Prostate gland (tissue), 2 donors: ENCODE data around the gene METTL27. TPM values are rescaled to one million over a fixed set of nuclear protein-coding genes. Genes with fewer than 3 reads are reported as not detected.
"Not testable (repeated sequence)": the region's sequence is repeated elsewhere in the genome, so short reads cannot be mapped to it uniquely, and the experiment has no call there.

Experiments
- DNase-seq: peaks from one replicate; pipeline ENCODE4 v3.0.0-alpha.2; 2019; ENCODE audit warnings: low spot score
- H3K27ac ChIP-seq, 2 donors: fragments of 200-600 bp; sonication (generic); 2 replicates each; pipeline ENCODE4 v1.5.1; 2017 to 2019
- H3K27me3 ChIP-seq: fragments of 200-600 bp; sonication (generic); replicated peaks from 2 replicates; pipeline ENCODE4 v1.5.1; 2019; ENCODE audit not compliant: insufficient read depth
- H3K36me3 ChIP-seq, 2 donors: fragments of 200-600 bp; sonication (generic); 1 replicate in 1 of 2; 2 replicates in 1 of 2; pipeline versions ENCODE4 v1.5.1 to v1.8.1; 2017 to 2019
- H3K4me1 ChIP-seq: fragments of 200-600 bp; sonication (generic); replicated peaks from 2 replicates; pipeline ENCODE4 v1.5.1; 2019
- H3K4me3 ChIP-seq, 2 donors: fragments of 200-600 bp; sonication (generic); 2 replicates each; pipeline ENCODE4 v1.5.1; 2017 to 2019
- H3K9me3 ChIP-seq: fragments of 200-600 bp; sonication (generic); 2 replicates; pipeline ENCODE4 v1.5.1; 2017
- CTCF ChIP-seq, 4 experiments: fragments of 200-600 bp in 2 of 4; fragments of 450-650 bp in 2 of 4; sonication (generic) in 2 of 4; IDR thresholded peaks; 1 replicate in 3 of 4; 2 replicates in 1 of 4; pipeline ENCODE4 v1.5.1; 2016 to 2019; ENCODE audit warnings: antibody characterized with exemption in 4 of 4, mild to moderate bottlenecking in 2 of 4, moderate library complexity in 2 of 4
- POLR2A ChIP-seq: fragments of 450-650 bp; IDR thresholded peaks from one replicate; pipeline ENCODE4 v1.6.1; 2016; ENCODE audit warnings: antibody characterized with exemption, mild to moderate bottlenecking
- POLR2AphosphoS5 ChIP-seq: sonication (generic); formaldehyde crosslinking; IDR thresholded peaks from one replicate; pipeline ENCODE4 v1.6.1; 2017; ENCODE audit warnings: antibody characterized with exemption
- WGBS: methylation state at CpG from one replicate; pipeline ENCODE4 v1.1.5; 2018; 5-methylcytosine and 5-hydroxymethylcytosine counted together
- intact Hi-C: fragments of 100-400 bp; cut with DNase I; formaldehyde crosslinking; loops from one replicate; pipeline ENCODE4 v1.14.2; 2022
- total RNA-seq, 2 donors: library from RNA; depleted of rRNA; stranded (reverse); fragments of >200 nt; gene quantifications; one replicate each; pipeline ENCODE4 v1.1.0, GENCODE V29; 2016

The METTL27 gene
- total RNA-seq, 2 donors from 2014 or later = 5.9 to 19.8 TPM

DNA sequence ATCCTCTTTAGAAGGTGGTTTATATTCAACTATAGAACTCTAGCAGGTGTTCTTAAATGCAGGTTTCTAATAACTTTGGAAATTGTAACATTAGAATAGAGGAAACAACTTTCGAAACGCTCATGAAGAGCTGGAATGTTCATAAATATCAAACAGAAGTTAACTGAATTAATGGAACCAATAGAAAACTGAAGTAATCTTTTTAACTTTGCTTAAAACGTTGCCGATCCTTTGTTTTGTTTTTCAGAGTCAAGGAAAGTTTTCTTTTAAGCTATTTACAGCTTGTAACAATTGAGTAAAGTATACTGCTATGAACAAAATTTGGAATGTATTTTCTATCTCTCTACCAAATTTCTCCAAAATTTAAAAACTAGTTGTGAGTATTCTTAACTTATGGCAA, 53.3 kb downstream of the METTL27 start:
- H3K9me3 ChIP-seq = no peaks in the 10 kb centered on the region
- no peaks in the 10 kb centered on the region for H3K4me1 ChIP-seq
- H3K36me3 ChIP-seq = no peaks in the 10 kb centered on the region
- no peak overlapping the region for H3K4me3 ChIP-seq
- TF ChIP-seq CTCF (IDR thresholded peaks at IDR 0.05) (no peak), POLR2AphosphoS5 (no peak), POLR2A (no peak)
- no peaks in the 10 kb centered on the region for H3K27me3 ChIP-seq
- intact Hi-C loops = no loop called here
- DNase-seq = no peak
- no peak overlapping the region for H3K27ac ChIP-seq
- WGBS = 82% methylated on average over 4 of the region's 4 CpGs

DNA sequence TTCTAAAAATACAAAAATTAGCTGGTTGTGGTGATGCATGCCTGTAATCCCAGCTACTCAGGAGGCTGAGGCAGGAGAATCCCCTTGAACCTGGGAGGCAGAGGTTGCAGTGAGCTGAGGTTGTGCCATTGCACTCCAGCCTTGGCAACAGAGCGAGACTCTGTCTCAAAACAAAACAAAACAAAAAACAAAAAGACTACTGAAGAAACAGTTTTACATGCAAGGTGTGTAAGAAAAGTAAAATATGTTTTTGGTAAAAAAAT, 54.6 kb downstream of the METTL27 start:
- H3K36me3 ChIP-seq, H3K4me3 ChIP-seq, intact Hi-C loops, H3K27me3 ChIP-seq, DNase-seq, H3K4me1 ChIP-seq, H3K9me3 ChIP-seq, H3K27ac ChIP-seq: not testable (repeated sequence)
- WGBS = 82% methylated on average over 1 of the region's 1 CpG

DNA sequence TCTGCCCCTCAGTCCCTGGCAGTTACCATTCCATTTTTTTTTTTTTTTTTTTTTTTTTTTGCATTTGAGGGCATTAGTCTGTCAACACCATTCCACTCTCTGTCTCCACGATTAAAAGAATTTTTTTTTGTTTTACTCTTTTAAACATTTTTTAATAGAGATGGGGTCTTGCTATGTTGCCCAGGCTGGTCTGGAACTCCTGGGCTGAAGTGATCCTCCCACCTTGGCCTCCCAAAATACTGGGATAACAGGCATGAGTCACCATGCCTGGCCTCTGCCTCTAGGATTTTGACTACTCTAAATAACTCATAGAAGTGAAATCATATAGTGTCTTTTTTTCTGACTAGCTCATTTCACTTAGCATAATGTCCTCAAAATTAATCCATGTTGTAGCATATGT, 55.7 kb downstream of the METTL27 start:
- TF ChIP-seq CTCF (IDR thresholded peaks at IDR 0.05) = no peak
- no peak for TF ChIP-seq POLR2AphosphoS5
- no peak for TF ChIP-seq POLR2A
- H3K27ac ChIP-seq = no peak overlapping the region
- 86% methylated on average over 1 of the region's 1 CpG for WGBS
- DNase-seq = no peak
- no peak overlapping the region for H3K4me3 ChIP-seq
- no peaks in the 10 kb centered on the region for H3K9me3 ChIP-seq
- no peaks in the 10 kb centered on the region for H3K27me3 ChIP-seq
- H3K36me3 ChIP-seq = no peaks in the 10 kb centered on the region
- H3K4me1 ChIP-seq = no peaks in the 10 kb centered on the region
- intact Hi-C loops = no loop called here

Other genes starting within 250 kb of the METTL27 start
- 100 to 1,000 TPM in 1 of 2 donors, 1 to 10 TPM in 1; 9.8 to 123 TPM for gene MLXIPL, start 218.0 kb downstream of the METTL27 start, total RNA-seq
- gene VPS37D, start 174.7 kb downstream of the METTL27 start, total RNA-seq = 10 to 100 TPM in 1 of 2 donors, 1 to 10 TPM in 1; 6.0 to 19.5 TPM
- gene DNAJC30, start 159.1 kb downstream of the METTL27 start, total RNA-seq = 10 to 100 TPM; 16.3 to 16.8 TPM
- gene BUD23, start 158.9 kb downstream of the METTL27 start, total RNA-seq = 100 to 1,000 TPM in 1 of 2 donors, 10 to 100 TPM in 1; 72.3 to 196 TPM
- 10 to 100 TPM in 1 of 2 donors, 1 to 10 TPM in 1; 6.8 to 15.3 TPM for gene STX1A, start 122.8 kb downstream of the METTL27 start, total RNA-seq
- gene ABHD11, start 103.7 kb downstream of the METTL27 start, total RNA-seq = 10 to 100 TPM; 55.2 to 87.8 TPM
- 100 to 1,000 TPM; 156 to 176 TPM for gene CLDN3, start 72.2 kb downstream of the METTL27 start, total RNA-seq
- gene CLDN4, start 11.5 kb downstream of the METTL27 start, total RNA-seq = 100 to 1,000 TPM; 162 to 216 TPM
- gene TMEM270, start 18.6 kb upstream of the METTL27 start, total RNA-seq = 1 to 10 TPM in 1 of 2 donors, not detected in 1; 4.9 TPM
- 10 to 100 TPM; 34.7 to 93.4 TPM for gene ELN, start 185.7 kb upstream of the METTL27 start, total RNA-seq
- gene LIMK1, start 241.3 kb upstream of the METTL27 start, total RNA-seq = 10 to 100 TPM; 12.8 to 41.2 TPM